ENCODE measurements around the gene CD8A.
A peak's percentile ranks its signal among the peaks of the same experiment; 100 is the strongest.

The CD8A gene

GRCh38 chr2:86808315-86809161 is 17.8 kb upstream of the CD8A start:
- DNase-seq, result peak; percentile 91

GRCh38 chr2:86807468-86808275 is 17.0 kb upstream of the CD8A start:
- peak; percentile 65 for DNase-seq

- DNase-seq, result no peak
Observed at GRCh38 chr2:86807133-86807467, 16.4 kb upstream of the CD8A start.

- DNase-seq, result no peak
Observed at GRCh38 chr2:86806059-86806857, 15.5 kb upstream of the CD8A start.

GRCh38 chr2:86800856-86801567 is 10.3 kb upstream of the CD8A start:
- no peak for DNase-seq

GRCh38 chr2:86794861-86795260 is 4.1 kb upstream of the CD8A start:
- no peak for DNase-seq

- no peak for DNase-seq
Observed at GRCh38 chr2:86793752-86794151, 3.0 kb upstream of the CD8A start.

- DNase-seq, result no peak
Observed at GRCh38 chr2:86791573-86791972, 860 bp upstream of the CD8A start.

- no peak for DNase-seq
Observed at GRCh38 chr2:86790134-86790675, 508 bp downstream of the CD8A start.

- DNase-seq, result no peak
Observed at GRCh38 chr2:86789687-86790133, 1.0 kb downstream of the CD8A start.

GRCh38 chr2:86788881-86789686 is 1.6 kb downstream of the CD8A start:
- DNase-seq, result no peak

GRCh38 chr2:86788165-86788564 is 2.5 kb downstream of the CD8A start:
- no peak for DNase-seq

GRCh38 chr2:86787736-86788135 is 3.0 kb downstream of the CD8A start:
- no peak for DNase-seq

GRCh38 chr2:86786001-86786536 is 4.6 kb downstream of the CD8A start:
- no peak for DNase-seq

GRCh38 chr2:86785456-86785855 is 5.3 kb downstream of the CD8A start:
- no peak for DNase-seq

- DNase-seq, result no peak
Observed at GRCh38 chr2:86783615-86784339, 6.9 kb downstream of the CD8A start.

GRCh38 chr2:86782748-86783147 is 8.0 kb downstream of the CD8A start:
- no peak for DNase-seq

- no peak for DNase-seq
Observed at GRCh38 chr2:86781363-86781762, 9.3 kb downstream of the CD8A start.

GRCh38 chr2:86779971-86780370 is 10.7 kb downstream of the CD8A start:
- no peak for DNase-seq

- no peak for DNase-seq
Observed at GRCh38 chr2:86778957-86779356, 11.8 kb downstream of the CD8A start.

Data from left hindlimb (tissue), 1 donor.